ENCODE results near the gene DGCR6L.
"Not testable (repeated sequence)": the region's sequence is repeated elsewhere in the genome, so short reads cannot be mapped to it uniquely, and the experiment has no call there.

- TF ChIP-seq CTCF, POLR2A (IDR thresholded peaks at IDR 0.05): not testable (repeated sequence)
Observed at GRCh38 chr22:20364335-20365260, 44.7 kb upstream of the DGCR6L start.

Data from upper lobe of left lung (tissue), 4 donors.